Tibial artery (tissue), 4 donors: ENCODE data around the gene RNF146.
A peak's percentile ranks its signal among the peaks of the same experiment; 100 is the strongest.

Experiments used
- DNase-seq, 2 donors: peaks; one replicate each; pipeline ENCODE4 v3.0.0-alpha.2; 2019
- H3K27ac ChIP-seq, 2 donors: fragments of 200-600 bp; sonication (generic) in 1 of 2; 1 replicate in 1 of 2; 2 replicates in 1 of 2; pipeline ENCODE4 v1.5.1; 2018 to 2019; ENCODE audit warnings: mild to moderate bottlenecking in 1 of 2
- H3K27me3 ChIP-seq, 2 donors: fragments of 200-600 bp; sonication (generic) in 1 of 2; one replicate each; pipeline versions ENCODE4 v1.5.1 to v1.6.0; 2016 to 2019
- H3K36me3 ChIP-seq, 3 donors: fragments of 200-600 bp; sonication (generic) in 2 of 3; one replicate each; pipeline ENCODE4 v1.5.1; 2016 to 2019; ENCODE audit warnings: mild to moderate bottlenecking in 2 of 3
- H3K4me1 ChIP-seq, 4 donors: fragments of 200-600 bp; sonication (generic) in 2 of 4; 1 replicate in 3 of 4; 2 replicates in 1 of 4; pipeline ENCODE4 v1.5.1; 2016 to 2019
- H3K4me3 ChIP-seq, 2 donors: fragments of 200-600 bp; sonication (generic) in 1 of 2; 1 replicate in 1 of 2; 2 replicates in 1 of 2; pipeline ENCODE4 v1.5.1; 2018 to 2019; ENCODE audit warnings: mild to moderate bottlenecking in 2 of 2
- H3K9me3 ChIP-seq, 3 donors: fragments of 200-600 bp; sonication (generic) in 1 of 3; one replicate each; pipeline ENCODE4 v1.5.1; 2016 to 2019
- intact Hi-C: fragments of 100-400 bp; cut with DNase I; formaldehyde crosslinking; loops from one replicate; pipeline ENCODE4 v1.15.0; 2023; ENCODE audit warnings: low total_unique reads
- TF ChIP-seq, protein P1 (sequence below), 2 experiments: fragments of 200-600 bp in 1 of 2; fragments of 450-650 bp in 1 of 2; IDR thresholded peaks; one replicate each; pipeline ENCODE4 v1.5.1; 2017 to 2019; ENCODE audit warnings: antibody characterized with exemption in 2 of 2, mild to moderate bottlenecking in 1 of 2, moderate library complexity in 1 of 2

The RNF146 gene

DNA sequence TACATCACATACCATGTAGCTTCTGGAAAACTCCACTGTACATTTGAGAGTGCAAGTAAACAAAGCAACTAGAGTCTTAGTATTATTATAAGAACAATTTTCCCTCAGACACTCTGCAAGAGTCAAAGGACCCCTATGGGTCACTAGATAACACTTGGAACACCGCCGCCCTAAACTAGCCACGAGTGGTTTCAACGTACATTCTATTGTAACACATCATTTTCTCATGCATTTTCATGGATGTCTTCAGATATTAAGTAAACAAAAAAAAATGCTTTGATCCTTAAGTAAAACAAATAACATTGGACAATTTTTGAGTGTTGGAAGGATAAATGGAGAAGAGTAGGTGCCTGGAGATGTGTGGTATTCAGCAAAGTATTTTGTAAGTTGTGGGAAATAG, 3.2 kb upstream of the RNF146 start:
- H3K36me3 ChIP-seq: no peaks in the 10 kb centered on the region
- TF ChIP-seq, protein P1, sequence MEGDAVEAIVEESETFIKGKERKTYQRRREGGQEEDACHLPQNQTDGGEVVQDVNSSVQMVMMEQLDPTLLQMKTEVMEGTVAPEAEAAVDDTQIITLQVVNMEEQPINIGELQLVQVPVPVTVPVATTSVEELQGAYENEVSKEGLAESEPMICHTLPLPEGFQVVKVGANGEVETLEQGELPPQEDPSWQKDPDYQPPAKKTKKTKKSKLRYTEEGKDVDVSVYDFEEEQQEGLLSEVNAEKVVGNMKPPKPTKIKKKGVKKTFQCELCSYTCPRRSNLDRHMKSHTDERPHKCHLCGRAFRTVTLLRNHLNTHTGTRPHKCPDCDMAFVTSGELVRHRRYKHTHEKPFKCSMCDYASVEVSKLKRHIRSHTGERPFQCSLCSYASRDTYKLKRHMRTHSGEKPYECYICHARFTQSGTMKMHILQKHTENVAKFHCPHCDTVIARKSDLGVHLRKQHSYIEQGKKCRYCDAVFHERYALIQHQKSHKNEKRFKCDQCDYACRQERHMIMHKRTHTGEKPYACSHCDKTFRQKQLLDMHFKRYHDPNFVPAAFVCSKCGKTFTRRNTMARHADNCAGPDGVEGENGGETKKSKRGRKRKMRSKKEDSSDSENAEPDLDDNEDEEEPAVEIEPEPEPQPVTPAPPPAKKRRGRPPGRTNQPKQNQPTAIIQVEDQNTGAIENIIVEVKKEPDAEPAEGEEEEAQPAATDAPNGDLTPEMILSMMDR (IDR thresholded peaks at IDR 0.05): no peak
- no peak for DNase-seq
- intact Hi-C loops: loop anchor here (10.0 kb wide), 1 partner anchor 449 kb away; no protein-coding TSS in a partner anchor
- H3K4me3 ChIP-seq: no peak overlapping the region
- H3K27ac ChIP-seq: no peak overlapping the region
- no peaks in the 10 kb centered on the region for H3K9me3 ChIP-seq
- H3K4me1 ChIP-seq: peaks cover 0 to 4% (median 2%) of the 10 kb centered on the region in 4 donors
- no peaks in the 10 kb centered on the region for H3K27me3 ChIP-seq

DNA sequence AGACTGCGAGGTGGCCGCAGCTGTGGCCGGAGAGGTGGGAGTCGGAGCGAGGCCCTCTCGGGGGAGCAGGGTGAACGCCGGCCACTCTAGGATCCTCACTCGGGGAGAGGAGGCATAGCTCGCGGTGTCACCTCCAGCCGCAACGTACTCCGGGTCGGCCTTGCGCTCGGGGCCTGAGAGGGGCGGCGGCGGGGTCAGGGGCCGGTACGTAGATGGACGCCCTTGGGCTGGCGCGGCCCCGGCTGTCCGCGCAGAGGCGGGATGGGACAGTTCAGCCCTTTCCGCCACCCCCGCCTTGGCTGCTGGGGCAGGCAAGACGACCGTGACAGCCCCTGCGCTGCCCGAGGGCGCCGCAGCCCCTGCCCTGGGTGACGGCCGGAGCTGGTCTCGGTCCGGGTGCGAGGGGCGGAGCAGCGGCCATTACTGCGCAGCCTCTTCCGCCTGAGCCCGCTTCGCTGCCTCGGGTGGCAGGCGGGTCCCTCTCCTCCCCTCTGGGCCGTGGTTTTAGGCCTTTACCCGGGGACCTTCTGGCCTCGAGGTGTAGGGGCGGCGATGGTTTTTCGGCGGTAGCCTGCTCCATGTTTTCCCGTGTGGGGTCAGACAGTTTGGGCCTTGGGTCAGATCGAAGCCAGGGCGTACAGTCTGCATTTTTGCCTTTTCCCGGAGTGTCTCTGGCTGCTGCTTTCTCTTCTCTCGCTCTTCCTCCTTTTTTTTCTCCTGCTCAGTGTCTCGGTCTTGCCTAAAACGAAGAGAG, 405 bp downstream of the RNF146 start:
- Histone ChIP-seq H3K9me3 (no peaks in the 10 kb centered on the region), H3K27ac (peak overlapping the region; percentile 100), H3K4me3 (peak overlapping the region; percentile 91 to 97), H3K4me1 (peaks cover 0 to 39% (median 7%) of the 10 kb centered on the region in 4 donors), H3K36me3 (no peaks in the 10 kb centered on the region), H3K27me3 (no peaks in the 10 kb centered on the region)
- DNase-seq: peak; percentile 45 to 78
- TF ChIP-seq, protein P1 (IDR thresholded peaks at IDR 0.05): no peak
- intact Hi-C loops: loop anchor here (10.0 kb wide), 1 partner anchor 452 kb away; no protein-coding TSS in a partner anchor

DNA sequence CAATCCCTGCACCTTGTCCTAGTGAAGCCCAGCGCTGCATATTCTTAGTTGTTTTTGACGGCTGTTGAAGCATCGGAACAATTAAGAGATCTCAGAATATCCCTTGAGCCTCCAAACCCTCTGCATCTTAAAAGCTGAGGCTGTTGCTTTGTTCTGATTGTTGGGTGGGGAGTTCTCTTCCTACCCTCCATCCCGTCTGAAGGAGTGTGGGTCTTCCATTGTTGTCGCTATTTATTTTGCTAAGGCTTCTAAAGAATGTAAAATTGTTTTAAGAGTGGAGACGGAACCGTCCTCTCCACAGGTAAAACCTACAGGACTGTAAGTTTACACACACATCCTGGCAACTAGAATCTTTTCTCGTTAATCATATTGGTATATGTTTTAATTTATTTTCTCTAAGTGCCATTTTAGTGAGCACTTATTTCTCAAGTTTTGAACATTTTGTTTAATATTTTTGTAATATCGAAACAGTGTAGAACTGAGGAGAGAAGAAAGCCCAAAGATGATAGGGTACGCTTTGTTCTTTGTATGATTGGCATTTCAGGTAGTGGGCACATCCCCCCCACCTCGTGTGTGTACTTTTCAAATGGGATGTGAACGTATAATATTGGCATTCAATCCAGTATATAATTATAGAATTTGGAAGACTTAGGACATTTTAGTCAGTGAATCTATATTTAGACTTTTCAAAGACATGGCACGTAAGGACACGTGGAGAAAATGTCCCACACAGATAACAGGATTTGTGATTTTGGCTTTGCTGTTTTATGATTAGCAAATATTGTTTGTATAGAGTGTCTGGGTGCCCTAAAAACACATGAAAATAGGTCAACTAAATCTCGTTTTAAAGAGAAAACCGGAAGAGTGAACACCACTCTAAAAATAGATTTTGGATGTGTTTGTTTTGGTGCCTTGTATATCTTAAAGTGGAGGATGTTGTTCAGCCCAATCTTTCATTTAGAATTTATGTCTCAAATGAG, 1.3 kb downstream of the RNF146 start:
- DNase-seq: no peak
- TF ChIP-seq, protein P1 (IDR thresholded peaks at IDR 0.05): no peak
- Histone ChIP-seq H3K36me3 (no peaks in the 10 kb centered on the region), H3K4me3 (peak overlapping the region; percentile 91 to 97), H3K4me1 (peaks cover 0 to 48% (median 11%) of the 10 kb centered on the region in 4 donors), H3K9me3 (no peaks in the 10 kb centered on the region), H3K27me3 (no peaks in the 10 kb centered on the region), H3K27ac (peak overlapping the region; percentile 100)
- intact Hi-C loops: loop anchor here (10.0 kb wide), 1 partner anchor 453 kb away; no protein-coding TSS in a partner anchor

DNA sequence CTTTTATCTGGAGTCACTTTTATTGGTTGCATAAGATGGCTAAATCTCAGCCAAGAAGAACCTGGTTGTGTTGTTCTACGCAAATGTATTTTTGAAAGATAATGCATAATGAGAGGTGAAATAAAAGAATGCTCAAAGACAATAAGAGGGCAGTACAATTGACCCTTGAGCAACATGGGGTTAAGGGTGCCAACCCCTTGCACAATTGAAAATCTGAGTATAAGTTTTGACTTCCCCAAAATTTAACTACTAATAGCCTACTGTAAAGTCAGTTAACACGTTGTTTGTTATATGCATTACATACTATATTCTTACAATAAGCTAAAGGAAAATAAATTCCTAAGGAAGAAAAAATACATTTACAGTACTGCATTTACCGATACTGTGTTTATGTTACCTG, 5.9 kb downstream of the RNF146 start:
- Histone ChIP-seq H3K4me1 (peaks cover 0 to 85% (median 23%) of the 10 kb centered on the region in 4 donors), H3K9me3 (no peaks in the 10 kb centered on the region), H3K4me3 (no peak overlapping the region), H3K36me3 (no peaks in the 10 kb centered on the region), H3K27ac (no peak overlapping the region), H3K27me3 (no peaks in the 10 kb centered on the region)
- TF ChIP-seq, protein P1 (IDR thresholded peaks at IDR 0.05): no peak
- no peak for DNase-seq
- intact Hi-C loops: no loop called here

DNA sequence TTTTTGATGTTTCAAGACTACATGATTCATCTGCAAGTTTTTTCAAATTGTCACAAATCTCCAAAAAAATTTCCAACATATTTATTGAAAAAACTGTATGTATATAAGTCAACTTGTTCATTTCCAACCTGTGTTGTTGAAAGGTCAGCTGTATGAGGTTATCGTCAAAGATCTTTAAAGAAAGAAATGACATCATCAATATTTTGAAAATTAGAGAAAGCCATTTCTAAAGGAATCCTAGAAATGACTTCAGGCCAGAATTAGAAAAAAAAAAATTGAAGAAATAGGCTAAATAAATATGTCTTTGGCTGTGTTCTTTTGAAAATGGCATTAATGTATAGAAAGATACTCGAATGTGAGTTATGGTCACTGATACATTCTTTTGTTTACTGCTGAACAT, 6.8 kb downstream of the RNF146 start:
- DNase-seq: no peak
- intact Hi-C loops: no loop called here
- H3K9me3 ChIP-seq: no peaks in the 10 kb centered on the region
- H3K36me3 ChIP-seq: no peaks in the 10 kb centered on the region
- H3K4me1 ChIP-seq: peaks cover 0 to 88% (median 23%) of the 10 kb centered on the region in 4 donors
- no peaks in the 10 kb centered on the region for H3K27me3 ChIP-seq
- H3K27ac ChIP-seq: no peak overlapping the region
- TF ChIP-seq, protein P1 (IDR thresholded peaks at IDR 0.05): no peak
- no peak overlapping the region for H3K4me3 ChIP-seq
